SK-N-MC (cell line): ENCODE data around the gene ZG16.

Experiments used
- EZH2 ChIP-seq: fragments of 200-600 bp; sonication (generic); IDR thresholded peaks from one replicate; pipeline ENCODE4 v1.6.1; 2017; ENCODE audit warnings: antibody characterized with exemption
- POLR2AphosphoS5 ChIP-seq: IDR thresholded peaks from 2 replicates; pipeline ENCODE4 v1.6.1; 2012; ENCODE audit warnings: mild to moderate bottlenecking, low read depth, low read length, borderline replicate concordance

DNA sequence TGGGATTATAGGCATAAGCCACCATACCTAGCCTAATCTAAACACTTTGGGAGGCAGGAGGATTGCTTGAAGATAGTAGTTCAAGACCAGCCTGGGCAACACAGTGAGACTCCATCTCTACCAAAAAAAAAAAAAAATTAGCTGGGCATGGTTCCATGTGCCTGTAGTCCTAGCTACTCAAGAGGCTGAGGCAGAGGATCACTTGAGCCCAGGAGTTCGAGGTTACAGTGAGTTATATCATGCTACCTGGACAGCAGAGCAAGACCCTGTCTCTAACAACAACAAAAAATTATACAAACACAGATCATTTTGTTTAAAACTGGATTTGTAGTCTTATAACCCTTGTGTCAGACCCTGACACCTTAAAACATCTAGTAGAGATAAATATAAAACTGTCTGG is 24.5 kb upstream of the ZG16 start:
- TF ChIP-seq POLR2AphosphoS5, result no peak
- TF ChIP-seq EZH2, result no peak
